GM21528 (cell line): ENCODE measurements around the gene HSD11B1L.
"Not testable (repeated sequence)": the region's sequence is repeated elsewhere in the genome, so short reads cannot be mapped to it uniquely, and the experiment has no call there.

Experiments used
- ATAC-seq: cut with Tn5 transposase; IDR thresholded peaks from one replicate; pipeline ENCODE4 v1.9.1; 2021; ENCODE audit warnings: mild to moderate bottlenecking, moderate library complexity; ENCODE audit not compliant: unreplicated experiment, low FRiP score

The HSD11B1L gene

GRCh38 chr19:5697890-5698634 is 17.2 kb downstream of the HSD11B1L start:
- ATAC-seq, result no peak

- ATAC-seq, result no peak
Observed at GRCh38 chr19:5698635-5699422, 18.0 kb downstream of the HSD11B1L start.

- no peak for ATAC-seq
Observed at GRCh38 chr19:5700455-5701092, 19.7 kb downstream of the HSD11B1L start.

DNA sequence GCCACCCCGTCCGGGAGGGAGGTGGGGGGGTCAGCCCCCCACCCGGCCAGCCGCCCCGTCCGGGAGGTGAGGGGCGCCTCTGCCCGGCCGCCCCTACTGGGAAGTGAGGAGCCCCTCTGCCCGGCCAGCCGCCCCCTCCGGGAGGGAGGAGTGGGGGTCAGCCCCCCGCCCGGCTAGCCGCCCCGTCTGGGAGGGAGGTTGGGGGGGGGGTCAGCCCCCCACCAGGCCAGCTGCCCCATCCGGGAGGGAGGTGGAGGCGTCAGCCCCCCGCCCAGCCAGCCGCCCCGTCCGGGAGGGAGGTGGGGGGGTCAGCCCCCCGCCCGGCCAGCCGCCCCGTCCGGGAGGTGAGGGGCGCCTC is 21.2 kb downstream of the HSD11B1L start:
- ATAC-seq, result not testable (repeated sequence)

DNA sequence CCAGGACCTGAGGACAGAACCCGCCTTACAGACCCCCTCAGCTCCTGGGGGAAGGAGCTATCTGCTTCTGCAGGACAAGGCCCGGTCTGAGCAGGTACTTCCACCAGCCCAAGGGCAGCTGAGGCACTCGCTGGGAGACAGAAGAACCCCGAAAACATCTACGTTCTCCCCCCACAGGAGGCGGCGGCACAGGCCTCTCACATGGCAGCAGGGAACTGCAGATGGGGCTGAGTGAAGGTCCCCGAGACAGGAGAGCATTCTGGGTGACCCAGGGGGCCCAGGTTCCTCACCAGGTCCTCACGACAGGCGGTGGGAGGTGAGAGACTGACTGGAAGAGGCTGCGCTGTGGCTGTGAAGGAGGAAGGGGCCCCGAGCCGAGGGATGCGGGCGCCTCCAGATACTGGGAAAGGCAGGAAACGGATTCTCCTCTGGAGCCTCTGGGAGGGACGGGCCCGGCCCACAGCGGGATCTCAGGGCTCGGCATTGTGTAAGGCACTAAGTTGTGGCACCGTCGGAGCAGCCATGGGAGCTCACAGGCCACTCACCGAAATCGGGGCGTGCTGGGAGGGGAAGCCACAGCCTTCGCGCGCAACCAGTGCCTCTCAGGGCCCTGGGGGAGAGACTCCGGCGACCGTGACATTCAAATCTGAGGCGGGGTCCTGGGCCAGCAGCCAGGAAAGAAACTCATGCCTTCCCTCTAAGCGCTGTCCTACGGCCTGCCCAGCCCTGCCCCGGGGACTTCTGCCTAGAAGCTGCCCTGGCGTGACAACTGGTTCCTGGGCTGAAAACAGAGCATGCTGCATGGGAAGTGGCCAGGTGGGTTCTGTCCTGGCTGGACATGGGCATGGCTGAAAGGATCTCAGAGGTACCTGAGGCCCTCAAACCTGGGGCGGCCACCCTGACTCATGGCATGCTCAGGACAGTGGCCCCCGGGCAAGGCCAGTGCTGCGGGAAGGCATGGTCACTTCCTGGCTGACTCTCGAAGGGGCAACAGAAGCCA is 23.3 kb downstream of the HSD11B1L start:
- no peak for ATAC-seq

GRCh38 chr19:5705552-5705951 is 24.7 kb downstream of the HSD11B1L start:
- no peak for ATAC-seq

DNA sequence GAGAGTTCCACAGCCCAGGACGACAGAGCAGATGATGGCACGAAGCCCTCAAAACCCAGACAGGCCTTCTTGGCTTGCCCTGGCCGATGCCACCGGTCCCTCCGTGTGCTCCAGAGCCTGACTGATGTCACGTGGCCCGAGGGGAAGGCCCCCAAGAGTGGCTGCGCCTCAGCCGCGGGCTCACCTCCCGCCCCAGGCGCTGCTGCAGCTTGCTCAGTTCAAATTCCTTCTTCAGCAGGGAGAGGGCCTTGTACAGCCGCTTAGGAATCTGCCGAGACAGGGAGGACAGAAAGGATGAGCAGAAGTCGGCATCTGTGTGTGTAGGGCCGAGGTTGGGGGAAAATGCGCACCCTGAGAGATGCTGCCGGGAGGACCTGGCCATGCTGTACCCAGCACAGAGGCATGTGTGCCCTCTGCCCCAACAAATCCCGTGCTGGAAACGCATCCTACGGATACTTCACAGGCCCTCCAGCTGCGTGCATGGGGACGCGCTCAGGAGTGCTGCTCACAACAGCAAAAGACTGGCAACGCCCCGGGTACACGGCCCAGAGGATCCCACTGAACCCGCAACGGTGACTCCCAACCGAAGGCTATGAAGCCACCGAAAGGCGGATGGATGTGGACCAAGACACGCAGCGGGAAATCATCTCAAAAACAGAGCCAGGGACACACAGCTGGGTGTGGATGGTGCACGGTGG is 26.2 kb downstream of the HSD11B1L start:
- ATAC-seq, result no peak

DNA sequence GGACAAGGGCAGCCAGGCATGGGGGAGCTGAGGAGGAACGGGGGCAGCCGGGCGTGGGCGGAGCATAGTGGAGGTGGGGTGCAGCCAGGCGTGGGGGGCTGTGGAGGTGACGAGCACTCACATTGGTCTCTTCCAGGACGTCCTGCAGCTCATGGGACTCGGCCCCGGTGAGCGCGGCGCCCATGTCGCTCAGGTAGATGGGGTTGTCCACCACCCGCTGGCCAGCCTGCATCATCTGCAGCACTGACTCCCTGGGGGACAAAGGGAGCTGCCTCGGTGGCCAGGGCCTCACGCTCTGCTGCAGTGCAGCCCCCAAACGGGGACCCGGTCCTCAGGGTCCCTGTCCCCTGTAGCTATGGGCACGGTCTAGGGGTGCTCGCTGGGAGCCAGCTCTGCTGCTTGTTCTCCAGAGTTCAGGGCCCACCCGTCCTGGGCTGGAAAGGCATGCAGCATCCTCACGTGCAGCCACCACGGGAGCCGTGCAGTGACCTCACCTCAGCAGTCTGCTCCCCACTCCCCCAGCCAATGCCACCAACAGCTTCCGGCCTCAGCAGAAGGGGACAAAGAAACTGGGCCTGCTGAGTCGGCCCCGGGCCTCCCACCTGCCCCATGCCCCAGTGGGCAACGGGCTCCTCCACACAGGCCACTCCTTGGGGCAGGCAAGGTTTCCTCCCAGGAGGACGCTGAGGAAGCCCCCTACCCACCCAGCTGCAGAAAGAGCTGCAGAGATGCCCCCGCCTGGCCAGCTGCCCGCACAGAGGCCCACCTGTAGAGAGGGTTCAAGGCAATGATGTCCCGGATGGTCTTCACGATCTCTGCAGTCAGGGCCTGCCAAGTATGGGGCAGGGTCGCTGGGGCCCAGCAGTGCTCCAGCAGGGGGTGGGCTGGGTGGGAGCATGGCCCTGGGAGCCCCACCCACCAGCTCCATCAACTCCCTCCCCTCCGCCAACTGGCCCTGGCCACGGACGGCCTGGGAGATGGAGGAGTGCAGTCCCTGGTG is 27.0 kb downstream of the HSD11B1L start:
- no peak for ATAC-seq

GRCh38 chr19:5711025-5711424 is 30.2 kb downstream of the HSD11B1L start:
- ATAC-seq, result no peak

GRCh38 chr19:5711713-5712161 is 30.9 kb downstream of the HSD11B1L start:
- ATAC-seq, result no peak

GRCh38 chr19:5713228-5713627 is 32.4 kb downstream of the HSD11B1L start:
- ATAC-seq, result no peak

GRCh38 chr19:5714816-5715215 is 34.0 kb downstream of the HSD11B1L start:
- ATAC-seq, result no peak

- no peak for ATAC-seq
Observed at GRCh38 chr19:5717215-5717935, 36.5 kb downstream of the HSD11B1L start.

DNA sequence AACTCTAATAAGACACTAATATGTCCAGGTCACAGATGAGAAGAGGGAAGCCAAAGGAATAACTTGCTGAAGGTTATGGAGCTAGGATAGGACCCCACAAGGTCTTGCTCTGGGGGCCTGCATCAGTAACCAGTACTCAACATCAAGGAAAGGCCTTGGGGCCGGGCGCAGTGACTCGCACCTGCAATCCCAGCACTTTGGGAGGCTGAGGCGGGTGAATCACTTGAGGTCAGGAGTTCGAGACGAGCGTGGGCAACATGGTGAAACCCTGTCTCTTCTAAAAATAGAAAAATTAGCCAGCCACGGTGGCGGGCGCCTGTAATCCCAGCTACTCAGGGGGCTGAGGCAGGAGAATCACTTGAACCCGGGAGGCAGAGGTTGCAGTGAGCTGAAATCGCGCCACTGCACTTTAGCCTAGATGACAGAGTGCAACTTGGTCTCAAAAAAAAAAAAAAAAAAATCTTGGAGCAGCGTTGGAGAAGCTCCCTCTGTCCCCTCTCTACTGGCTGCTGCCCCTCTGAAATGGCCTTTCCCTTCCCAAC is 37.3 kb downstream of the HSD11B1L start:
- ATAC-seq, result no peak

DNA sequence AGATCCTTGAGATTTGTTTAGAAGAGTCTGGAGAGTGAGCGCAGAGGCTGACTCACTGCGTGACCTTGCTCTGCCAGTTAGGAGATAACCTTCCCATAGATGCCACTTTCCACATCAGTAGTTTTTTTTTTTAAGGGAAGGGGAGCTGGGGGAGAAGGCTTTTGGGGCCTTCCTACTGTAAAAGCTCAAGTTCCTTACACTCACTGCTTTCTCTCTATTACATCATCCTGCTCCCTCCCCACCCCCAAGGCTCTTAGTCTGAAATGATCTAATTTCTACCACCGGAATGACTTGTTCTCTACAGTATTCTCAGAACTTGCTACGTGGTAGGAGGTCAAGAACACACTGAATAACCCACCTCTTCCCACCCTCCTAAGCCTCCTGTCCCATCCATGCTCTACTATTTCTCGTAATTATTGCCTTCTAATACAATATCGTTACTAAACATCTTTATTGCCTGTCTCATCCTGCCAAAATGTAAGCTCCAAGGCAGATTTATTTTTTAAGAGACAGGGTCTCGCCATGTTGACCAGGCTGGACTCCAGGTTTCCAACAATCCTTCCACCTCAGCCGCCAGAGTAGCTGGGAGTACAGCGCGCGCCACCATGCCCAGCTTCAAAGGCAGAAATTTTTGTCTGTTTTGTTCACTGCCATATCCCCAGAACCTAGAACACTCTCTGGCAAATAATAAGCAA is 37.9 kb downstream of the HSD11B1L start:
- no peak for ATAC-seq

GRCh38 chr19:5719274-5719960 is 38.6 kb downstream of the HSD11B1L start:
- ATAC-seq, result peak; percentile 10
